HG02623 (cell line): Measurements from ENCODE around the gene VRK1.

Experiments
- ATAC-seq: cut with Tn5 transposase; IDR thresholded peaks from one replicate; pipeline ENCODE4 v1.9.1; 2021; ENCODE audit warnings: moderate library complexity; ENCODE audit not compliant: unreplicated experiment

VRK1 gene

GRCh38 chr14:96915478-96915877, 118.3 kb downstream of the VRK1 start:
- ATAC-seq, result no peak

DNA sequence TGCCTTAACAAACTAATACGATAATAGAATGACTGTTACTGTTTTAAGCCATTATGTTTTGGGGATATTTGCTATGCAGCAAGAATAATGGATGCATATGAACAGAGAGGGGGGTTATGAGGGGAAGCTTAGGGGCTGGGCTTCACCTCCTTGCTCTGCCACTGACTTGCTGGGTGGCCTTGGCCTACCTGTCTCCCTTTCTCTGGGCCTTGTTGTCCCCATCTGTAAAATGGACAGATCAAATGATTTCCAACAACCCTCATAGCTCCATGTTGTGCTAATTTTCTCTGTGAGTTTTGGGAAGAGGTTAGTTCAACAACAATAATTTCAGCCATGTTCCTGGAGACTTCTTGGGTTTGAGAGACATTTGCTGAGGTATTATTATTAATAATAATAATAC, 119.6 kb downstream of the VRK1 start:
- no peak for ATAC-seq

DNA sequence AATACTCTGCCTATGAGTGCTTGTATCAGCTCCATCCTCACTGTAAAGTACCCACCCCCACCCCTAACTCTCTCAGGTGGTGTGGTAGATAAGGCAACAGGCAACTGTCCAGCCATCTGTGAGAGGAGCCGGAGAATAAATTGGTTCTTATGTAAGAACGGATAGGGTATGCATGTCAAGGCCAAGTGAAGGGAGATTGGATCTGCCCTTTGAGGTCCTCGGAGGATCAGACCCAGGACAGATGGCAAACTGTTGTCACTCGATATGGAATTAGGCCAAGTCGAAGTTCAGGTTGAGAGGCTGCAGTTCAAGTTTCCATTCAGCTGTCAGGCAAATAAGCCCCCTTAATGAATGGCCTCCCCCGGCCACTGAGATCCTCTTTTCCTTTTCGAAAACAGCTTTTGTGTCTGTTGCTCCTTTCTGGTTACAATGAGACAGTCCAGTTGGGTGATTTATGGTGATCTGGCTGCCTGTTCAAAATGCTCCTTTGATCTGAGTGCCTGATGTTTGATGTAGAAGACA, 120.3 kb downstream of the VRK1 start:
- no peak for ATAC-seq

DNA sequence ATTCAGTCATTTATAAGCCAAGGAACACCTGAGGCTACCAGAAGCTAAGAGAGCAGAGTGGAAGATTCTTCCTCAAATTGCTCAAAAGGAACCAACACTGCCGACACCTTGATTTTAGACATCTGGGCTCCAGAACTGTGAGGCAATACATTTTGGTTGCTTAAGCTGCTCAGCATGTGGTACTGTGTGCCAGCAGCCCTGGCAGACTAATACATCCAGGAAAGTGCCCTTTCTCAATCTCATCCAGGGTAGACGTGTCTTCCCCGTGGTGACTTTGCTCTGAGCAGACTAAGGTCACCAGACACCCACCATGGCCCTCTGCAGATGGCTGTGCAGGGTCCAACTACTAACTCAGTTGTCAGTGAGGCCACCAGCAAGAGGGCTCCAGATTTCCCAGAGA, 122.8 kb downstream of the VRK1 start:
- no peak for ATAC-seq

GRCh38 chr14:96920820-96921219, 123.6 kb downstream of the VRK1 start:
- ATAC-seq, result no peak

DNA sequence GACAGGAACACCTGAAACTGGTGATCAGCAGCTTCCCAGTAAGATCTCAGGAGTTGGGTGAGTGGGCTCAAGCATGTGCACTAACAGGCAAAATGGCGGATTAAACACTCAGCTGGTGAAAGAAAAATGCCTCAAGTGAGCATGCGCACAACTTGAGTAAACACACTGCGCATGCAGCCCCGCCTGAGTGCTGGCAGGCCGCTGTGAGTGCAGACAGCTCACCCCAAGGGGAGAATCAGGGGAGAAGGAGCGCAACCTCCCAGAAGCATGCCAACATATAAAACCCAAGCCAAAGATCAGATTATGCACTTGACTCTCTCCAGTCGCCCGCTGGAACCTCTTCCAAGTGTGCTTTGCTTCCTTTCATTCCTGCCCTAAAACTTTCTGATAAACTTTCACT, 125.8 kb downstream of the VRK1 start:
- no peak for ATAC-seq

- no peak for ATAC-seq
Observed at GRCh38 chr14:96925422-96925821, 128.2 kb downstream of the VRK1 start.

DNA sequence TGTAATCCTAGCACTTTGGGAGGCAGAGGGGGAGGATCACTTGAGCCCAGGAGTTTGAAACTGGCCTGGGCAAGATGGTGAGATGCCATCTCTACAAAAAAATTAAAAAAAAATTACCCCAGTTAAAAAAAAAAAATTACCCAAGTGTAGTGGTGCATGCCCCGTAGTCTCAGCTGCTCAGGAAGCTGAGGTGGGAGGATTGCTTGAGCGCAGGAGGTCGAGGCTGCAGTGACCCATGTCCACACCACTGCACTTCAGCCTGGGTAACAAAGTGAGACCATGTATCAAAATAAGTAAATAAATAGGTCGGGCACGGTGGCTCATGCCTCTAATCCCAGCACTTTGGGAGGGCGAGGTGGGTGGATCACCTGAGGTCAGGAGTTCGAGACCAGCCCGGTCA, 128.8 kb downstream of the VRK1 start:
- no peak for ATAC-seq

- no peak for ATAC-seq
Observed at GRCh38 chr14:96928779-96929380, 131.7 kb downstream of the VRK1 start.

GRCh38 chr14:96929950-96930349, 132.8 kb downstream of the VRK1 start:
- no peak for ATAC-seq

GRCh38 chr14:96930526-96930925, 133.3 kb downstream of the VRK1 start:
- ATAC-seq, result no peak
